Panc1 (cell line): ENCODE data around the gene TTLL4. TPM values are rescaled to one million over a fixed set of nuclear protein-coding genes. Genes with fewer than 3 reads are reported as not detected.

ENCODE experiments used
- ATAC-seq: fragments of 200-7000 bp; cut with Tn5 transposase; 2 replicates; pipeline ENCODE4 v1.9.1; 2020; ENCODE audit warnings: mild to moderate bottlenecking, moderate library complexity
- BruUV-seq: library from RNA; stranded (reverse); fragments of 400-500 nt; replicated peaks from 2 replicates; lab custom pipeline; 2021; lab: Mats Ljungman, UMichigan
- CTCF ChIA-PET: fragments of 300-600 bp; sonication (Branson Sonifier 250); formaldehyde crosslinking; loops from one replicate; lab custom pipeline; 2022; ENCODE audit warnings: antibody characterized with exemption; lab: Charles Lee
- POLR2A ChIA-PET: fragments of 300-600 bp; sonication (Branson Sonifier 250); formaldehyde crosslinking; loops from one replicate; lab custom pipeline; 2022; ENCODE audit warnings: antibody characterized with exemption; lab: Charles Lee
- DNase-seq: peaks from one replicate; pipeline ENCODE4 v3.0.0-alpha.2; 2010; ENCODE audit warnings: low read depth, low spot score
- H3K27ac ChIP-seq: 2 replicates; pipeline ENCODE4 v1.5.1; 2011; ENCODE audit warnings: mild to moderate bottlenecking, low read length, inconsistent platforms
- H3K27me3 ChIP-seq: fragments of 200-500 bp; sonication (Bioruptor generic); 2 replicates; pipeline ENCODE4 v1.6.0; 2014; ENCODE audit warnings: low read length, inconsistent platforms; ENCODE audit not compliant: control insufficient read depth, insufficient read depth
- H3K36me3 ChIP-seq: fragments of 200-500 bp; sonication (Bioruptor generic); 2 replicates; pipeline ENCODE4 v1.5.1; 2014; ENCODE audit warnings: inconsistent platforms, mild to moderate bottlenecking, low read length, moderate library complexity; ENCODE audit not compliant: control insufficient read depth, insufficient read depth
- H3K4me1 ChIP-seq: 2 replicates; pipeline ENCODE4 v1.5.1; 2011; ENCODE audit warnings: inconsistent platforms, mild to moderate bottlenecking, low read length, moderate library complexity; ENCODE audit not compliant: control insufficient read depth, insufficient read depth
- H3K4me3 ChIP-seq, 2 experiments: 2 replicates each; pipeline ENCODE4 v1.5.1; 2011 to 2012; ENCODE audit warnings: low read depth in 2 of 2, low read length in 2 of 2, mild to moderate bottlenecking in 2 of 2, inconsistent platforms in 1 of 2, moderate library complexity in 1 of 2
- H3K9me3 ChIP-seq: fragments of 200-500 bp; sonication (Bioruptor generic); 2 replicates; pipeline ENCODE4 v1.5.1; 2014; ENCODE audit warnings: low read depth, mild to moderate bottlenecking, inconsistent platforms, low read length, moderate library complexity; ENCODE audit not compliant: control insufficient read depth, insufficient read depth
- CTCF ChIP-seq: fragments of 450-650 bp; IDR thresholded peaks from 2 replicates; pipeline ENCODE4 v1.5.1; 2017; ENCODE audit warnings: mild to moderate bottlenecking
- POLR2AphosphoS5 ChIP-seq: IDR thresholded peaks from 2 replicates; pipeline ENCODE4 v1.6.1; 2012; ENCODE audit warnings: mild to moderate bottlenecking, low read depth, low read length, moderate library complexity
- REST ChIP-seq, 2 experiments: IDR thresholded peaks; 2 replicates each; pipeline ENCODE4 v1.6.1; 2011 to 2012; ENCODE audit warnings: low read depth in 2 of 2, control low read depth in 1 of 2, low read length in 1 of 2, mild to moderate bottlenecking in 1 of 2, moderate library complexity in 1 of 2; ENCODE audit not compliant: insufficient read depth in 1 of 2
- SIN3A ChIP-seq: IDR thresholded peaks from 2 replicates; pipeline ENCODE4 v1.6.1; 2012; ENCODE audit warnings: low read depth, mild to moderate bottlenecking, low read length, moderate library complexity, borderline replicate concordance; ENCODE audit not compliant: insufficient read depth
- TCF7L2 ChIP-seq: IDR thresholded peaks from 2 replicates; pipeline ENCODE4 v1.6.1; 2011; ENCODE audit warnings: mild to moderate bottlenecking, low read depth, low read length, inconsistent platforms
- in situ Hi-C: cut with HindIII; loops from 2 replicates; pipeline ENCODE4 v1.10.0; 2016; ENCODE audit warnings: low sequenced_read_pairs, low pct_unique_long_range_greater_than_20kb
- intact Hi-C: fragments of 100-400 bp; cut with micrococcal nuclease; formaldehyde crosslinking; loops from one replicate; pipeline ENCODE4 v1.10.0; 2022; ENCODE audit not compliant: unreplicated experiment
- total RNA-seq: library from RNA; stranded (reverse); gene quantifications from one replicate; pipeline ENCODE4 v1.2.1, GENCODE V29; 2021; ENCODE audit not compliant: unreplicated experiment

Gene TTLL4
- total RNA-seq, 1 experiment from 2014 or later: 45.6 TPM

- POLR2A ChIA-PET: interaction anchor here (0.7 kb wide), 1 partner anchor 38 kb away, joined by 8 read pairs; no protein-coding TSS in a partner anchor
- Histone ChIP-seq H3K36me3 (no peaks in the 10 kb centered on the region), H3K4me1 (peaks cover 6% of the 10 kb centered on the region), H3K4me3 (no peak overlapping the region), H3K9me3 (no peaks in the 10 kb centered on the region), H3K27ac (no peak overlapping the region), H3K27me3 (no peaks in the 10 kb centered on the region)
- DNase-seq: no peak
- CTCF ChIA-PET: no interaction called here
- no peak for ATAC-seq
- in situ Hi-C loops (no loop called here), intact Hi-C loops (no loop called here)
- no TSS peak for BruUV-seq
- no peak for TF ChIP-seq POLR2AphosphoS5
- no peak for TF ChIP-seq REST (IDR thresholded peaks at IDR 0.05; ENCODE audit: insufficient read depth in 1 of 2, low read depth in 2 of 2, low read length in 1 of 2)
- no peak for TF ChIP-seq CTCF
- TF ChIP-seq TCF7L2: no peak
- no peak for TF ChIP-seq SIN3A
Measured at GRCh38 chr2:218783688-218784087, 73.1 kb downstream of the TTLL4 start.

- H3K4me1 ChIP-seq: peaks cover 6% of the 10 kb centered on the region
- H3K27ac ChIP-seq: no peak overlapping the region
- H3K4me3 ChIP-seq: no peak overlapping the region
- POLR2A ChIA-PET: no interaction called here
- ATAC-seq (no peak), DNase-seq (no peak)
- no peak for TF ChIP-seq TCF7L2
- no peaks in the 10 kb centered on the region for H3K27me3 ChIP-seq
- BruUV-seq: no TSS peak
- CTCF ChIA-PET: no interaction called here
- H3K36me3 ChIP-seq: no peaks in the 10 kb centered on the region
- in situ Hi-C loops: no loop called here
- intact Hi-C loops: no loop called here
- no peaks in the 10 kb centered on the region for H3K9me3 ChIP-seq
Measured at GRCh38 chr2:218785103-218785502, 74.5 kb downstream of the TTLL4 start.

GRCh38 chr2:218786133-218786532, 75.5 kb downstream of the TTLL4 start:
- POLR2A ChIA-PET: no interaction called here
- Histone ChIP-seq H3K4me3 (no peak overlapping the region), H3K27me3 (no peaks in the 10 kb centered on the region), H3K9me3 (no peaks in the 10 kb centered on the region), H3K36me3 (no peaks in the 10 kb centered on the region), H3K4me1 (peaks cover 4% of the 10 kb centered on the region), H3K27ac (no peak overlapping the region)
- no peak for ATAC-seq
- intact Hi-C loops: no loop called here
- BruUV-seq: no TSS peak
- in situ Hi-C loops: no loop called here
- TF ChIP-seq CTCF: no peak
- TF ChIP-seq SIN3A: no peak
- no peak for TF ChIP-seq REST (IDR thresholded peaks at IDR 0.05; ENCODE audit: insufficient read depth in 1 of 2, low read depth in 2 of 2, low read length in 1 of 2)
- TF ChIP-seq TCF7L2: no peak
- no peak for TF ChIP-seq POLR2AphosphoS5
- no peak for DNase-seq
- CTCF ChIA-PET: no interaction called here
